Effector CD8-positive, alpha-beta T cell (primary cell): Measurements from ENCODE around the gene MGST3.
"Not testable (repeated sequence)": the region's sequence is repeated elsewhere in the genome, so short reads cannot be mapped to it uniquely, and the experiment has no call there.

Experiments used
- DNase-seq: peaks from one replicate; lab custom pipeline; 2025; lab: John Stamatoyannopoulos, UW

The MGST3 gene

GRCh38 chr1:165658766-165659580, 27.9 kb downstream of the MGST3 start:
- not testable (repeated sequence) for DNase-seq

GRCh38 chr1:165659581-165659895, 28.5 kb downstream of the MGST3 start:
- no peak for DNase-seq

GRCh38 chr1:165661703-165662102, 30.7 kb downstream of the MGST3 start:
- no peak for DNase-seq

GRCh38 chr1:165662186-165662585, 31.2 kb downstream of the MGST3 start:
- DNase-seq: no peak

- no peak for DNase-seq
These were observed 35.3 kb downstream of the MGST3 start for GRCh38 chr1:165666152-165666825.

- no peak for DNase-seq
These were observed 37.1 kb downstream of the MGST3 start for GRCh38 chr1:165668184-165668583.

- DNase-seq: no peak
These were observed 40.5 kb downstream of the MGST3 start for GRCh38 chr1:165671526-165671925.

- DNase-seq: no peak
These were observed 43.6 kb downstream of the MGST3 start for GRCh38 chr1:165674599-165674998.

GRCh38 chr1:165675794-165676193, 44.8 kb downstream of the MGST3 start:
- no peak for DNase-seq

- DNase-seq: no peak
These were observed 47.5 kb downstream of the MGST3 start for GRCh38 chr1:165678509-165678908.

GRCh38 chr1:165679282-165680036, 48.4 kb downstream of the MGST3 start:
- DNase-seq: no peak

- DNase-seq: no peak
These were observed 49.3 kb downstream of the MGST3 start for GRCh38 chr1:165680303-165680702.

GRCh38 chr1:165680773-165681172, 49.7 kb downstream of the MGST3 start:
- DNase-seq: not testable (repeated sequence)

- DNase-seq: no peak
These were observed 52.9 kb downstream of the MGST3 start for GRCh38 chr1:165683848-165684485.

GRCh38 chr1:165686121-165686970, 55.3 kb downstream of the MGST3 start:
- no peak for DNase-seq

- DNase-seq: no peak
These were observed 56.0 kb downstream of the MGST3 start for GRCh38 chr1:165686971-165687433.

GRCh38 chr1:165688046-165688445, 57.0 kb downstream of the MGST3 start:
- no peak for DNase-seq

- no peak for DNase-seq
These were observed 64.0 kb downstream of the MGST3 start for GRCh38 chr1:165695031-165695430.

GRCh38 chr1:165696625-165697100, 65.6 kb downstream of the MGST3 start:
- no peak for DNase-seq

- DNase-seq: no peak
These were observed 66.5 kb downstream of the MGST3 start for GRCh38 chr1:165697491-165697880.
